Activated CD8-positive, alpha-beta memory T cell treated with anti-CD3 and anti-CD28 coated beads, Interleukin-2, amount 50 U/mL, for 24 hours (primary cell): Measurements from ENCODE around the gene SLC23A1.

Experiments
- DNase-seq: peaks from one replicate; pipeline ENCODE4 v3.0.0-alpha.2; 2020; ENCODE audit errors: extremely low read depth

The SLC23A1 gene

DNA sequence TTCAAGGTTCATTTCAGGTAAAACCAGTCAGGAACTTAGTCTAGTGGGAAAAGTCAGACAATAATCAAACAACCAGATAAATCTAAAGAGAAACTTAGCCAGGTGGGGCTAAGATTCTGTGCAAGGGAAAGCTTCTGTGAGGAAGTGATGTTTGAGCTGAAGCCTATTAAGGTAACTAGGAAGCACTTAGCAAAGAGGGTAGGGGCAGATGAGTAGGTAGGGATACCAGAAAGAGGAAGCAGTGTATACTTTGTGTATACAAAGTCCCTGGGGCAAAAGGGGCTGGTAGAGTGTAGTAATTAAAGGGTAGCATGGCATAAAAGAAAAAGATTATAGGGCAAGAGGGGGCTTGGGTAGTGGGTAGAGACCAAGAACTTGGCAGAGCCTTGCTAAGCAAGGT is 24.4 kb upstream of the SLC23A1 start:
- DNase-seq: no peak

DNA sequence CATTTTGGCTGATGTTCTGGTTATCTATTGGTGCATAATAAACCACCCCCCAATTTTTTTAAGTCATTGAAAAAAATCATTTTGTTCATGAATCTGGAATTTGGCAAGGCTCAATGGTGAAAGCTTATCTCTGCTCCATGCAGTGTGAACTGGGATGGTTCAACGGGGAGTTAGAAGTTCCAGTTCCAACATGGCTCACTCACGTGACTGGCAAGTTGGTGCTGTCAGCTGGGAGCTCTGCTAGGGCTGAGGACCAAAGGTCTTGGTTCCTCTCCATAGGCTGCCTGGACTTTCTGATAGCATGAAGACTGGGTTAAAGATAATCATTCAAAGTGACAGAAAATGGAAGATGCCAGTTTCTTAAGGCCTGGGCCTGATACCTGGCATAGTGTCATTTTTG is 23.9 kb upstream of the SLC23A1 start:
- DNase-seq: no peak

DNA sequence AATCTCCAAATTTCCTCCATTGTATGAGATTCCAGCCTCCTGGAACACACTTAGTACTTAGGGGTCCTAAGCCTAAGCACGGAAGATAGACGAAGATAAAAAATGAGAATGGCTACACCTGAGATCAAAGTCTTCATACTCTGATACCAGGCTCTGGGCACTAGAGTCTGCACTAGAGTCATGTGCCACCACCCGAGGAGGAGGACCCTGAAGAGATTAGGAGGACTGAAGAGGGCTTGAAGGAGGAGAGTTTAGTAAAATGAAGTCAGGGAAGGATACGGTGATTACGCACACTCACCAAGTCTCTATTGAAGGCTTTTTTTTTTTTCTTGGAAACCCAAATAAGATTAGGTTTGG is 21.4 kb upstream of the SLC23A1 start:
- no peak for DNase-seq

DNA sequence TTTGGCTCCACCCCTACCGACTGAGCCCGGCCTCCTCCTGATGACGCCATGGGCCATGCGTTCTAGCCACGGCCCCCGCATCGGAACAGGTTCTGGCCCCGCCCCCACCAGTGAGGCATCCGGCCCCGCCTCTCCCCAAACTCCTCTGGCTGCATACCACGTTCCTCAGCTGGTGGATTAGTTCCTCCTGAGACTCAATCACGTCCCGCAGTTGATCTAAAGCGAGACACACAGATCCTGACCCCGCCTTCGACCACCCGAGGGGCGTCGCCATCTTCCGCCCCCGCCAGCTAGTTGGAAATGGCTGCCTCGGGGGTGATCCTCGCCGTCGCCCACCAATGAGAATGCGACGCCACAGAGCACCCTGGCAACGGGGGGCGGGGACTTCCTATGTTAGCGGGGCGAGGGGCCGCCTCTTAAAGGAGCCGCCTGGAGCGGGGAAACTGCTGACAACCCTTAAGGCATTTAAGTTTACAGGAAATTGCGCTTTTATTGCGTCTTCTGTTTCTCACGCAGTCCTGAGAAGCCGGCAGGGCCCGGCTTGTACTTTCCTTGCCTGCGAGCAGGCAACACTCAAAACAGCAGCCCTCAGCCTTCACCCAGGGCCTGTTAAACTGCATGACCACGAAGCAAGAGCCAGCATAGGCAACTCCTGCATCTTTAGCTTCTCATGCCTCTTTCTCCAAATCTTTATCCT is 20.8 kb upstream of the SLC23A1 start, which contains the start of gene SPATA24:
Gene SPATA24, minus strand, starts transcription at position 303 of the 697 bp plus-strand sequence. Its CDS starts 29 bp downstream, at position 274.
- peak; percentile 95 for DNase-seq

DNA sequence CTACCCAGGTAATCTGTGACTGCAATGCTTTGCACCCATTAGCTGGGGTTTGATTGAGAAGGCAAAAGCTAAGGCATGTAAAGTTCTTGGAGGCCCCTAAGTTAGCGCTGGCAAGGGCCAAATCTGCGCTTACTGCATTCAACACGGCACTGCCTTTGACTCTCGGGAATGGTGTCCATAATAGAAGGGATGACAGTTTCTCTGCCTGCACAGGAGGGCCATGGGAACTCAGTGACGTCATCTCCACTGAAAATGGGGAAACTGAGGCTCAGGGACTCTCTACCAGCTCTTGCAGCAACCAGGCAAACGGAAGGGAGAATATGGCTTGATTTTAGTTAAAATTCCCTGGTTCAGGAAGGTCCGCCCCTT is 20.3 kb upstream of the SLC23A1 start:
- no peak for DNase-seq

DNA sequence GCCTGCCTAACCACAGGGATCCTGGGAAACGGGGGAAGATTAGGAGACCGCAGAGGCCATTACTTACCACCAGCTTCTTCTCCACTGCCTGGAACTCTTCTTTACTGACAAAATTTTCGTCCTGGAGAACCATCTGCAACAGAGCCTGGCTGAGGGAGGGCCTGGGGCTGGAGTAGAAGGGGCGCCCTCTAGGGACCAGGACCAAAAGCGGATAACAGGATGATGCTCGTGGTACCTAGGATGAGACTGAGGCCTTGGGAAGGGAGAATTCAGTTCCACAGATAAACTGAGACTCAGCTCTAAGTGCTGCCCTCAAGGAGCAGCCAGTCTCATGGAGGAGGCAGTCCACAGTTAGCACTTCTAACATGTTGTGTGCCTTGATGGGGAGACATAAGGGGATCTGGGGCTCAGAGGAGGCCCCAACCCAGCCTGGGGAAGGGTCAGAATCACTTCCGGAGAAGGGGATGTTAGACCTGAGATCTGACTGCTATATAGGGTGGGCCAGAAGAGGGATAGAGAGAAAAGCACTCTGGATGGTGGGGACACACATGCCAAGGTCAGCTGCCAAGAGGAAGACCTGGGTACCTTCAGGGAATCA is 19.6 kb upstream of the SLC23A1 start:
- DNase-seq: no peak

DNA sequence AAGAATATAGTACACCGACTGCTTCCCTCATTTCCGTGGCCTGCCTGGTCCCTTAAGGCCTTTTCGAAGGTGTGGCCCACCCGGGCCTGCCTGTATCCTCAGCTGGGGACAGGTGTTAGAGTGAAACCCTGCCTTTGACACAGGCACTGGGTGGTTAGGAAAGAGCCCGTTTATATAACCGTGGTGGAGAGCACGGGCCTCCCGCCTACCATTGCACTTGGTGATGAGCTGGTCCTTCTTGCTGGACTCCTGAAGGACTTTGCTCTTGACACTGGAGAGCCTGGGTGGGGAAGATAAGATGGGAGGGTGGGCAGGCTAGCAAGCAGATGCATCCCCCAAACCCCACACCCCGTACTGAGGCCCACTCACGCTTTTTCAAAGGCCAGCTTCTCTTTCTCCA is 18.4 kb upstream of the SLC23A1 start:
- DNase-seq: no peak

DNA sequence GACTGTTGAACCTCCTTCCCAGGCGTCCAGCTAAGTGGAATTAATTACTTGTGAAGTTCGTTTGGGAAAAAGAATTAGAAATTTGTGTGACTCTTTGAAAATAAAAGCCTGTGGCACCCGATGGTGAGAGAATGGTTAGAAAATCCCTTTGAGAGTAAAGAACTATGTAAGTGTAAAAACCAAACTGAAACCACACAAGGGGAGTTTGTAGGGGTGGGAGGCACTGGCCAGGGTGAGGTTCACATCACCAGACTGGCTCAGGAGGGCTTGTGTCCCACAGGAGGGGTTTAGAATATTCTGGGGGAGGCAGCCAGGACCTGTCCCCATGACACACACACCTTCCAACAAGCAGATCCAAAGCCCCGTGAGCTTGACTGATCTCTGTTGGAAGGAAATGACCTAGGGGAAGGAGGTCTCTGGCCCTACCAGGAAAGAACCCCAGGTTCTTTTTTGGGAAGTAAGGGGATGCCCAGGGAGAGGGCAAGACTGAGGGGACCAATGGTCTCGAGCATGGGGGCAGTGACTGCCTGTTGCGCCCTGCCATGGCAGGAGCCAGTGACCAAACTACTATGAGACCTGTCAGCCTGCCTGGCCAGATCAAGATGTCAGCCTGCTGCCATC is 16.5 kb upstream of the SLC23A1 start:
- no peak for DNase-seq

DNA sequence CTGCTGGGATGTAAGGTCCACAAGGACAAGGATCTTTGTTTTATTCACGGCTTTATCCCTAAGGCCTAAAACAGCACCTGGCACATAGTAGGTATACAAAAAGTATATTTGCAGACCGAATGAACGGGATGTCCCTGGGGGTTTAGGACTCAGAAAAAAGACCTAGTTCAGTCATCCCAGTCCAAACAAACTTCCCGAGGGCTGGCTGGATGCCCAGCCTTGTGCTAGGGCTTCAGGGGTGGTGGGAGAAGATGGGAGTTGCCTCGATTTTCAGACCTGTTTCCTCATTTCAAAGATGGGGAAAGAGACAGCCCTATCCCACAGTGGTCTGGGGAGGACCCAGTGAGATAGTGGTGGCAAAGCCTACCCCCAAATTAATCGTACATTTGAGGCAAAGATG is 14.8 kb upstream of the SLC23A1 start:
- DNase-seq: no peak

DNA sequence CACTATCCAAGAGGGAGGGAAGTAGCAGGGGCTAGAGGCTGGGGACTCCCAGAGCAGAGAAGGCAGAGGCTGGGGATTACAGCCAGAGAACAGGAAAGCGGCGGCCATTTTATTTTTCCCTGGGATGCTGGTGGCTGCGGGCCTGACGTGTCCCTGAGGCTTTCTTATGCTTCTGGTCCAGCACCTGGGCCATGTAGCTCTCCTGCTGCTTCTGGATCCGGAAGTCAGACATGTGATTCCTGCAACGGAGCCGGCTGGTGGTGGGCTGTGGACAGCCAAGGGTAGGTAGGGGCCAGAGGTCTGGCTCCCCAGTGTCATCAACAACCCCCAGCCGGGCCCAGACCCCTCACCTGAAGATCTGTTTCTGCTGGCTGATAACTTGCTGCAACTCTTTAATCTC is 13.6 kb upstream of the SLC23A1 start:
- no peak for DNase-seq

DNA sequence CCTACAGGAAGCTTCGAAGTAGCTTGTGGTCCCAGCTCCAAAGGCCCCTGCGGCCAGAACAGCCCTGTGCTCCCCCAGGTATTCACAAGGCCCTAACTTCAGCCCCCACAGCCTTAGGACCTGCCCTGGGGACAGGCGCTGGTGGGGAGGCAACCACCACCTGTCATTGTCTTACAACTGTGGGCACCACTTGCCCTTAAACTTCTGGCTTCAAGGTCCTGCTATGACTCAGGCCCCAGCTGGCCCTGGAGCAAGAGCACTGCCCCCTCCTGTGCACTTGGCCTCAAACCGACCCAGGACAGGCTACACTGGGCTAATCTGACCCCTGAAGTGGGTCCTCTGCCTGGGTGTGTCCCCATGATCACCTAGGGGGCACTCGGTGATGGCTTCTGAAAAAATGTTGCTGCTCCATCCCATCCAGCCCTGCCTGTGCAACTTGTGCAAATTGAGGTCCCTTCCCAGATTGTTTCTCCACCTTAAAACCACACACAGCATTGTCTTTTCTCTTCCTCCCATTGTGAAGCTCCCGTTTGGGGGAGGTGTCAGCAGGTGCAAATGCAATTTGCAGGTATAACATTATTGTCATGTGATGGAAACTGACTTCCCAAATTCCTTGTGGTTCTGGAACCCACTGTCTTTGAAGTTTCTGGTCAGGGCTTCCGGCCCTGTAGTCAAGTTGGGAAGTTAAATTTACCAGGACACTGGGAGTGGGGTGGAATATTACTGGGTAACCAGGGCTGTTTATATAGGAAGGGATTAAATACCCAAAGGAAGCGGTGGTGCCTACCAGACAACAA is 12.9 kb upstream of the SLC23A1 start:
- DNase-seq: no peak

DNA sequence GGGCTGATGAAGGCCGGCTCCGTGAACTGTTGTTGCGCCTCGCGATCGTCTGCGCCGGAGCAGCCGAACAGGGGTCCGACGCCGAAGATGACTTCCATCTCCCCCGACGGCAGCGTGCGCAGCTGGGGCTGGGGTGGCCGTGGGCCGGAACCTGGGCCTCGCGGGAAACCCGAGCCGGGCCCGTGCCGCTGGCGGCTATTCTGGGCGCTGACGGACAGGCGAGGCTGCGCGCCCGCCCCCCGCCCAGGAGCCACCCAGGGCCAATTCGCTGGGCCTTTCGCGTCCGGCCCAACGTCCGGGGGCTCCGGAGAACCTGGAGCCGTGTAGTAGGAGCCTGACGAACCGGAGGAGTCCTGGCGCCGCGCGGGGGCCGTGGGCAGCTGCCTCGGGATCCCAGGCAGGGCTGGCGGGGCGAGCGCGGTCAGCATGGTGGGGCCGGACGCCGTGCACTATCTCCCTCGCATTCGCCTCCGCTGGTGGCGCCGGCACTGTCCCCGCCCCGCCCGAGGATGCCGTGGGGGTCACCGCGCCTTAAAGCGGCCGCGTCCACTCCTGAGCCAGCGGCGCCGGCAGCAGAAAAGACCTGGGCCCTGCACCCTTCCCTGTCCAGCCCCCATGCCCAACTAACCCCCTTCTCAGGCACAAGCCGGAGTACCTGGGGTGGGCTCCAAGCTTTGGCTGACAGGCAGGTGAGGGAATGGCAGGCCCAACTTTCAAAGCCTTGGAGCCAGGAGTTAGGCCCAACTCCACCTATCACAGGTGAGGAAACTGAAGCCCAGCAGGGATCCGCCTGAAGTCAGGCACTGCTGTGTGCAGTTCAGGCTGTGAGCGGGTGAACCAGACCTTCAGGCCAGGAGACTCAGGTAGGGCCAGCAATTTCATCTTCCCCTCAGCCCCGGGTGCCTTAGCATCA is 11.8 kb upstream of the SLC23A1 start, which contains the start of gene PROB1:
Gene PROB1, minus strand, starts transcription at position 451 of the 913 bp plus-strand sequence. Its CDS starts 23 bp downstream, at position 428.
- no peak for DNase-seq

DNA sequence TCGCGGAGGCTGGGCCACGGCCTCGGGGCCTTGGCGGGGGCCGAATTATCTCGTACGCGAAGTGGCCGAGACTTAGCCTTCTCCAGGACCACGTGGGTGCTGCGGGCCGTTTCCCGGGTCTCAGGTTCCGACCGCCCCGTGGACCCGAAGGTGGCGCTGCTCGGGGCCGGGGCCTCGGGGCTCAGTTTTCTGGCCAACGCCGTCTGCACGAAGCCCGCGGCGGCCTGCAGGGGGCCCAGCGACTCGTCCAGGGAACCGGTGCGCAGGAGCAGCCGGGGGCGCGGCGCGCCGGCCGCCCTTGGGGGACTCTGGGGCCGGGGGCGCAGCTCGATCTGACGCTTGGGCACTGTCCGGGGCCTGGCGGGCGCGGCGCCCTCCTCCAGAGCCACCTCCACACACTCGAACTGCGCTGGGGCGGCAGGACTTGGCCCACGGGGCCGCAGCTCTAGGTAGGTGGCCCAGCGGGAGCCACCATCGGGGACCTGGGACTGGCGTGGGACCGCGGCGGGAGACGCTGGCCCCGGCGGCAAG is 11.1 kb upstream of the SLC23A1 start:
- DNase-seq: no peak

DNA sequence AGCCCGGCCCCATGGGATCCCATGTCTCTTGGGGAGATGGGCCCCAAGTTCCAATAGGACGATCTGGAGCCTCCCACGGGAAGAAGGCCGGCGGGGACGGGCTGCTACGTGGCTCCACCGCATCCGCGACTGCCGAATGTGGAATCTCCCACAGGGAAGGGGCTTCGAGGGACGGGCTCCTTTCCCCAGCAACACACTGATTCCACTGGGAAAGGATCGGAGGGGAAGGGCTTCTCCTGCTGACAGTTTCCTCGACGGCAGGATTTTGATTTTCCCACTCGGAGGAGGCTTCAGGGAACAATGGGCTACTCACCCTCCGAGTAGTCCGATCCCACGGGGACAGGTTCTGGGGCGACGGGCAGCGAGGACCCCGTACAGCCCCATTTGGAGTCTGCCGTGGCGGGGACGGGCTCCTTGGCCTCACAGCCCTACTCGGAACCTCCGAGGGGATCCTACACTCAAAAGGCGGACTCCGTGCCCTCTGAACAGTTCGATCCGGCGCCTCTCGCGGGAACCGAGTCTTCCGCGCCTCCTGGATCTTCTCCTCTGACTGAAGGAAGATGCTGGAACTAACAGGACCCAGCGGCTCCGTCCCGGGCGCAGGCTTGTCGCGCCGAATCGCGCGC is 10.5 kb upstream of the SLC23A1 start:
- no peak for DNase-seq

DNA sequence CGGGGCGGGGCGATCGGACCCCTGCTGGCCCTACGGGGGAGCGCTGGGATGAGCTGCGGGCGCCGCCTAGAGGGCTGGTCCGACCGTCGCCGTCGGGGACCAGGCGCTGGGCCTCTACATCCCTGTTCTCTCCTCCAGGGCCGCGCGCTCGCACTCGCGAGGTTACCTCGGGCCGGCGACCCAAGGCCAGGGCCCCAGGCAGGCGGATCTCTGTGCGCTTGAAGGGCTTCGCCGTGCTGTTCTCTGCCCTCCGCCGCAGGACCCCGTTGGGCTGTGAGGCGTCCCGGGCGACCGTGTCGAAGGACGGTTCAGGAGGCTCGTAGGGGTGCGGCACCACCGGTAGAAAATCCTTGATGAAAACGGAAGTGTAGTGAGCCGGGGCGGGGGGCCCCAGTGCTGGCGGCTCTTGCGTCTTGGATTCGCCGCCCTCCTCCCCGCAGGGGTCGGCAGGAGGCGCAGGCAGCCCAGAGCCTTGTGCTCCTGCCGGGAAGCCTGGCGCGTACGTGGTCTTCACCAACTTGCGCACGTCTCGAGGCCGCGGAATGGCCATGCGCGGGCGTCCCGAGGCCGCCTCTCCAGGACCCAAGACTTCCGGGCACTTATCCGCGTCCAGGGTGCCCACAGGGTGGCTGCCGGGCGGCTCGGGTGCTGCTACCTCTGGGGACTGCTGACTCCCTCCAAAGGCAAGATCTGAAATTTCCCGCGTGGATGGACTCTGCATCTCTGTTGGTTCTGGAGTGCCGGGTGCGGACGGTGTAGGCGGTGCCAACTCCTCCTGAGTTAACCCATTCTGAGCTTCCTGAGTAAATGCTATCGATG is 9.8 kb upstream of the SLC23A1 start:
- peak; percentile 56 for DNase-seq

DNA sequence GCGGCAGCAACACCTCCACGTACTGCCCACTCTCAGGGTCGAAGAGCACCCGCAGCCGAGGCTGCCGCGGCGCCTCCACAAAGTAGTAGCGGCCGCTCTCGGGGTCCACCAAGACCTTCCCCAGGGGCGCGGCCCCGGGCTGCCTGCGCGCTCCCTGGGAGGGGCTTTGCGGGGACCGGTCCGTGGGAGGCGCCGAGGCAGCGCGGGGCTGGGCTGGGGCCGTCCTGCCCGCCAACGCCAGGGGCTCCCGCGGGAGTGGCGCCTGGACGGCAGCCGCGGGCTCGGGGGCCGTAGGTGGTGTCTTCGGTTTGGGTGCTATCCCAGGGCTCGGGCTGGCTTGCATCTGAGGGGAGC is 9.2 kb upstream of the SLC23A1 start:
- no peak for DNase-seq

DNA sequence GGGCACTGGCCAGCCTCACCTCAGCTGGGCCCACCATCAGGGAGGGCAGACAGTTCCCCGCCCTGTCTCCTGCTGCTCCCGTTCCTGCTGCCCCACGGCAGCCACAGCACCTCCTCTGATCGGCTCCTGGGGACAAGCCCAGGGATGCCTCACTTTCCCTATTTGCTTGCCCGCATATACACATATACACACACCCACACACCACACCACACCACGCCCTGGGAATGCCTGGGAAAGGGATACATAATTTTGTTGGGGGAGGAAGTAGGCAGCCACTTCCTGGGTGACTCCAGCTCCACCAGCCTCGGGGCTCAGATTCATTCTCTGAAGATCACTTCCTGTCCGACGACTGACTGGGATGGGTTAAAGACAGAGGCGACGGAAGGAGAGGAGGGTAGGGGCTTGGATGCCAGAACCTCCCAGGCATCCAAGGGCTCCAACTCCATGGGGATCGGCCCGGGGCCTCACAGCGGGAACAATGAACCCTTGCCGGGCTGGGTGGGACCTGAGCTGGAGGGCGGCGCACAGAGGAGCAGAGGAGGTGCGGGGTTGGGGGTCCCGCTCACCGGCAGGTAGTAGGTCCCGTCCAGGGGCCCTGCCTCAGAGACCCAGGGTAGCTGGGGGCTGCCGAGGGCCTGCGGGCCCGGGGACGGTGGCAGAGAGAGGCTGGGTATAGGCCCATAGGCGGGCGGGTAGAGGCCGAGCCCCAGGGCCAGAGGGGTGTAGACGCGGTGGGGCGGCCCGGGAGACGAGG is 8.7 kb upstream of the SLC23A1 start:
- DNase-seq: no peak

DNA sequence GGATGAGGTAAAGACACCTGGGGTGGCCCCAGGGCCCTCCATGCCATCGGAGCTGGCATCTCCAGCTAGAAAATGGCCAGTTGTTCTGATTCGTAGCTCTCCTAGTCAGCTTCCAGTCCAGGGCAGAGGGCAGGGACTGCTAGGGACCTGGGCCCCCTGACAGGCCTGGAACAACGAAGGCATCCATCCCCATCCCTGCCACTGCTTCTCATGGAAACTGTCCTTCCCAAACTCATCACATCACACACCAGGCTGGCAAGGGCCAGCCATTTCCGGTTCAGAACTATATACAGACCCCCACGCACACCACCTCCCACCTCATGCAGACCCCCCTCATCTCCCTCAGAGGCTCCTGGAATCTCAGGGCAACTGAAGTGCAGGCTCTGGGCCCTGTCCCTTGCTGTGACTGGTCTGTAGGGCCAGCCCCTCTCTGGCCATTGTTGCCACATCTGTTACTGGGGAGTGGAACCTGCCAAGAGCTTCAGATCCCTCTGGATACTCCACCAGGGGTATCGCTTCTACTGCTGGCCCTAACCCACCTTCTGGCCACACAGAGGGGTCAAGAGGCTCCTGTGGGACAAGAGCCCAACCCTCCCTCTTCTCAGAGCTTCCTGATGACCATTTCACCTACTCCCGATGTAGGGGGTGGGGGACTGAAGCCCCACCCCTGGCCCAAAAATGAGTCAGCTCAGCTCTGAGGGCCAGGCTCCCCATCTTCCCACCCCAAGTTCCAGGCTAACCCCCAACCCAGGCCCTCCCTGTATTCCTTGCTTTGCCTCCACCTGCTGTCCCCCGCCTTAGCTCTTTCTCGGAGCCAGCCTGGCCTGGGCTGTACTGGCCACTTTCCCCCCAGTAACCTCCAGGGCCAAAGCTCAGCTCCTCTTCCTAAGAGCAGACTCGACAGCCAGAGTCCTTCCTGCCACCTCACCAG is 7.8 kb upstream of the SLC23A1 start:
- no peak for DNase-seq
